Right lobe of liver (tissue), 6 donors: ENCODE results near the gene CCDC172. TPM values are rescaled to one million over a fixed set of nuclear protein-coding genes. Genes with fewer than 3 reads are reported as not detected.
"Not testable (repeated sequence)": the region's sequence is repeated elsewhere in the genome, so short reads cannot be mapped to it uniquely, and the experiment has no call there.

Experiments used
- ATAC-seq, 4 donors: fragments of 200-7000 bp; cut with Tn5 transposase; one replicate each; pipeline ENCODE4 v1.9.1; 2020; ENCODE audit warnings: mild to moderate bottlenecking in 4 of 4, moderate library complexity in 4 of 4
- DNase-seq, 3 donors: peaks; one replicate each; pipeline ENCODE4 v3.0.0-alpha.2; 2020
- H3K27ac ChIP-seq, 3 donors: fragments of 200-600 bp; one replicate each; pipeline ENCODE4 v1.8.0; 2022
- H3K27me3 ChIP-seq, 2 donors: fragments of 200-600 bp; one replicate each; pipeline ENCODE4 v1.8.0; 2022
- H3K36me3 ChIP-seq, 4 donors: fragments of 200-600 bp; sonication (generic) in 1 of 4; one replicate each; pipeline versions ENCODE4 v1.5.1 to v1.8.0; 2017 to 2022; ENCODE audit warnings: control low read depth in 1 of 4
- H3K4me1 ChIP-seq, 4 donors: fragments of 200-600 bp; sonication (generic) in 1 of 4; one replicate each; pipeline versions ENCODE4 v1.5.1 to v1.8.0; 2017 to 2022; ENCODE audit warnings: control low read depth in 1 of 4
- H3K4me3 ChIP-seq, 3 donors: fragments of 200-600 bp; one replicate each; pipeline ENCODE4 v1.8.0; 2022
- H3K9me3 ChIP-seq, 4 donors: fragments of 200-600 bp; sonication (generic) in 1 of 4; one replicate each; pipeline versions ENCODE4 v1.5.1 to v1.8.0; 2017 to 2022; ENCODE audit warnings: control low read depth in 1 of 4
- POLR2A ChIP-seq: fragments of 450-650 bp; IDR thresholded peaks from one replicate; pipeline ENCODE4 v1.6.1; 2017; ENCODE audit warnings: antibody characterized with exemption, mild to moderate bottlenecking
- WGBS: methylation state at CpG from one replicate; pipeline ENCODE4 v1.1.6; 2018; ENCODE audit warnings: low coverage, low lambda C conversion rate; ENCODE audit not compliant: insufficient coverage; ENCODE audit errors: missing lambda C conversion rate; 5-methylcytosine and 5-hydroxymethylcytosine counted together
- intact Hi-C, 2 donors: fragments of 100-400 bp; cut with DNase I; formaldehyde crosslinking; loops; one replicate each; pipeline versions ENCODE4 v1.11.2 to v1.14.1; 2022
- total RNA-seq, 6 experiments: library from RNA; depleted of rRNA in 2 of 6; stranded (reverse); fragments of >200 nt in 2 of 6; fragmentation: NEBNext Ultra II Directional in 3 of 6; extraction: Animal tissue kit (Norgen Biotek cat#: 25700) in 3 of 6; gene quantifications; one replicate each; pipeline versions ENCODE4 v1.1.0 to v1.2.4, GENCODE V29; 2016 to 2023
- TF ChIP-seq, protein P1 (sequence below), 4 donors: fragments of 200-600 bp in 3 of 4; fragments of 450-650 bp in 1 of 4; IDR thresholded peaks; one replicate each; pipeline versions ENCODE4 v1.5.1 to v1.8.0; 2016 to 2022; ENCODE audit warnings: antibody characterized with exemption in 4 of 4, mild to moderate bottlenecking in 2 of 4
- donor health status: DM: no; HTN: yes; CAD: no.
- donor health status: DM: no; HTN: no; CAD: no.
- donor health status: DM: no; HTN: no; CAD: no.
- donor health status: DM: no; HTN: yes; CAD: no.
- donor health status: DM: no; HTN: yes; CAD: no.

The CCDC172 gene
- total RNA-seq, 6 experiments from 2014 or later = not detected

DNA sequence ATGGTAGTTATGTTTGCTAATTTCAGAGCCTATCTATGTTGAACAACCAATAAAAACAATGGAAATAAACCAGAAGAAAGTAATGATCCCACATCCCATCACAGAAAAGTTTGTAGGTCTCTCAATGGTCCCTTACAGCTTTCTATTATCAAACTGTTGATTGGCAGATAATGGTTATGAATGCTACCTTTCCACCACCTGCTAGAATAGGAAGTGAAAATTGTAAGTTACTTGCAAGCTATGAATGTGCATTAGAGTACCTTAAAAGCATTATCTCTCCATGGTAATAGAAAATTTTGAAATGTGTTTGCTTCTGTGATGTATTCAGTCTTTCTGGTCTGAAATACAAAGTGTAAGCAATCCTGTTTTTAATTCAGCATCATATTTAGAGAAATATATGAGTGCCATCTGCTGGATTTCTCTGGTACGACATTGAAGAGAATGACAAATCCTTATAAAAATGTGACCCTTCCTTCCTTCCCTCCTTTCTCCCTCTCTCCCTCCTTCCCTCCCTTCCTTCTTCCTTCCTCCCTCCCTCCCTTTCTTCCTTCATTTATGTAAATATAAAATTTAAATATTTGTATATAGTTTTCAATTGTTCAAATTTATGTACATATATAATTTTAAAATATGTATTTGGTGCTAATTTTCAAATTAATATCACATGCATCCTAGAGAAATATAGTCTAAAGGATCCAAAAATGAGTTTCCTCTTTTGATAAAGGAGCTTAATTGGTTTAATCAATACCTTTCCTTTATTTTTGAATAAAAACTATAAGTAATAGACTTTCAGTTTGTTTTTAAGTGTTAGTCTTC is 62.0 kb downstream of the CCDC172 start:
- WGBS = 0% methylated on average over 1 of the region's 1 CpG
- Histone ChIP-seq H3K9me3 (no peaks in the 10 kb centered on the region), H3K36me3 (no peaks in the 10 kb centered on the region), H3K27ac (no peak overlapping the region), H3K4me3 (no peak overlapping the region), H3K27me3 (no peaks in the 10 kb centered on the region), H3K4me1 (no peaks in the 10 kb centered on the region)
- DNase-seq (no peak), ATAC-seq (peak; percentile 63 to 75 (median 71))
- intact Hi-C loops = no loop called here
- TF ChIP-seq, protein P1, sequence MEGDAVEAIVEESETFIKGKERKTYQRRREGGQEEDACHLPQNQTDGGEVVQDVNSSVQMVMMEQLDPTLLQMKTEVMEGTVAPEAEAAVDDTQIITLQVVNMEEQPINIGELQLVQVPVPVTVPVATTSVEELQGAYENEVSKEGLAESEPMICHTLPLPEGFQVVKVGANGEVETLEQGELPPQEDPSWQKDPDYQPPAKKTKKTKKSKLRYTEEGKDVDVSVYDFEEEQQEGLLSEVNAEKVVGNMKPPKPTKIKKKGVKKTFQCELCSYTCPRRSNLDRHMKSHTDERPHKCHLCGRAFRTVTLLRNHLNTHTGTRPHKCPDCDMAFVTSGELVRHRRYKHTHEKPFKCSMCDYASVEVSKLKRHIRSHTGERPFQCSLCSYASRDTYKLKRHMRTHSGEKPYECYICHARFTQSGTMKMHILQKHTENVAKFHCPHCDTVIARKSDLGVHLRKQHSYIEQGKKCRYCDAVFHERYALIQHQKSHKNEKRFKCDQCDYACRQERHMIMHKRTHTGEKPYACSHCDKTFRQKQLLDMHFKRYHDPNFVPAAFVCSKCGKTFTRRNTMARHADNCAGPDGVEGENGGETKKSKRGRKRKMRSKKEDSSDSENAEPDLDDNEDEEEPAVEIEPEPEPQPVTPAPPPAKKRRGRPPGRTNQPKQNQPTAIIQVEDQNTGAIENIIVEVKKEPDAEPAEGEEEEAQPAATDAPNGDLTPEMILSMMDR (IDR thresholded peaks at IDR 0.05) = peak; percentile 56 to 64 (median 62)
- TF ChIP-seq POLR2A = no peak

DNA sequence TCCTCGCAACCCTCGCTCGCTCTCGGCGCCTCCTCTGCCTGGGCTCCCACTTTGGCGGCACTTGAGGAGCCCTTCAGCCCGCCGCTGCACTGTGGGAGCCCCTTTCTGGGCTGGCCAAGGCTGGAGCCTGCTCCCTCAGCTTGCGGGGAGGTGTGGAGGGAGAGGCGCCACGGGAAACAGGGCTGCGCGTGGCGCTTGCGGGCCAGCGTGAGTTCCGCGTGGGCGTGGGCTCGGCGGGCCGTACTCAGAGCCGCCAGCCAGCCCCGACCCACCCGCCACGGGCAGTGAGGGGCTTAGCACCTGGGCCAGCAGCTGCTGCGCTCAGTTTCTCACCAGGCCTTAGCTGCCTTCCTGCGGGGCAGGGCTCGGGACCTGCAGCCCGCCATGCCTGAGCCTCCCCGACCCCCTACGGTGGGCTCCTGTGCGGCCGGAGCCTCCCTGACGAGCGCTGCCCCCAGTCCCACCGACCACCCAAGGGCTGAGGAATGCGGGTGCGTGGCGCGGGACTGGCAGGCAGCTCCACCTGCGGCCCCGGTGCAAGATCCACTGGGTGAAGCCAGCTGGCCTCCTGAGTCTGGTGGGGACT is 69.1 kb downstream of the CCDC172 start:
- H3K27me3 ChIP-seq, H3K4me1 ChIP-seq, DNase-seq, H3K36me3 ChIP-seq, H3K9me3 ChIP-seq, ATAC-seq, H3K27ac ChIP-seq, H3K4me3 ChIP-seq, intact Hi-C loops: not testable (repeated sequence)
- WGBS = no CpG with 5 or more reads among the region's 43 CpGs

DNA sequence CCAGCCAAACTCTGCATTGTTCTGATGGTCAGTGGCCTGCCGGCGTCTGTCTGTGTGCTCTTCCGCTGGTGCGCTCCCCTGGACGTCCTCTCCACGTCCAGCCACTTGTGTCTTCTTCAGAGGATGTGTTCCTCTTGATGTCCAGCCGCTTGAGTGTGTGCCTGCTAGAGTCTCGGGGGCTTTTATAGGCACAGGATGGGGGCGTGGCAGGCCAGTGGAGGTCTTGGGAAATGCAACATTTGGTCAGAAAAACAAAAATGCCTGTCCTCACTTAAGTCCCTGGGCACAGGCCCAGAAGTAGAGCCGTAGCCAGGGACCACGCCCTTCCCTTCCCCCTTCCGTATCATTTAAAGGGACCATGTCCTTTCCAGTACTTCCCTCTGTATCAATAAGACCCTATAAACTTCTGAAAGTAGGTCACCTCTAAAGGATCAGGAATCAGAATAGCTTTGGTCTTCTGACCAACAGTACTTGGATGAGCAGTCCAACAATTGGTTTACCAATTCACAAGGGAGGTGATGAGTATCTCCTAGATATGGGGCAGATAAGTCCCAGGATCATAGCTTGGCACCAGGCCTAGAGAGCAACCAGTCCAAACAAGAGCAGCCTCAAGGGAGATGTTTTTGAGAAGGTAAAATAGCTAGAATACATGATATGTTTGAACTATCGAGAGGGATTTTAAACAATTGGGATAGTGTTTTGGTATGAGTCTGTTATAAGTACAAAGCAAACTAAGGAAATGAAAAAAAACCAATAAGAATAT is 71.2 kb downstream of the CCDC172 start:
- no peaks in the 10 kb centered on the region for H3K4me1 ChIP-seq
- TF ChIP-seq, protein P1 (IDR thresholded peaks at IDR 0.05) = no peak
- no peak for TF ChIP-seq POLR2A
- H3K27me3 ChIP-seq = no peaks in the 10 kb centered on the region
- H3K27ac ChIP-seq = no peak overlapping the region
- 55% methylated on average over 7 of the region's 13 CpGs for WGBS
- intact Hi-C loops = no loop called here
- DNase-seq (no peak), ATAC-seq (no peak)
- no peak overlapping the region for H3K4me3 ChIP-seq
- no peaks in the 10 kb centered on the region for H3K9me3 ChIP-seq
- no peaks in the 10 kb centered on the region for H3K36me3 ChIP-seq

DNA sequence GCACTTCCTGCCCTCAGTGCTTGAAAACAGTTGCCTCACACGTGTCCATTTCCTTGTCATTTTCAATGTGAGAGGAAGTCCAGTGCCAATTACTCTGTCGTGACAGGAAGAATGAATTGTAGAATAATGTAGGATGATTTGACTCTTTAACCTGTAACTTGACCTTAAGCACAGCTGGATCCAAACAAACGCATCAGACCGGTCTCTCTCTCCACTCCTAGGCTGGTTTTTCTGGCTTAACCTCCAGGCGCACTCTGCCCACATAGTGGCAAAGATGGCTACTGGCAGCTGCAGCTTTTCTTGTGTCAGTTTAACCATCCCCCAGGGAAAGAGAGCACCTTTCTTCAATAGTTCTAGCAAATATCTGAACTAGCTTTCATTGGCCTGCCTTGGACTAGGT is 74.0 kb downstream of the CCDC172 start:
- Histone ChIP-seq H3K9me3 (no peaks in the 10 kb centered on the region), H3K27ac (no peak overlapping the region), H3K4me1 (no peaks in the 10 kb centered on the region), H3K27me3 (no peaks in the 10 kb centered on the region), H3K36me3 (no peaks in the 10 kb centered on the region), H3K4me3 (no peak overlapping the region)
- ATAC-seq = no peak
- TF ChIP-seq POLR2A = no peak
- TF ChIP-seq, protein P1 (IDR thresholded peaks at IDR 0.05) = no peak
- 50% methylated on average over 5 of the region's 5 CpGs for WGBS
- intact Hi-C loops = no loop called here
- no peak for DNase-seq

DNA sequence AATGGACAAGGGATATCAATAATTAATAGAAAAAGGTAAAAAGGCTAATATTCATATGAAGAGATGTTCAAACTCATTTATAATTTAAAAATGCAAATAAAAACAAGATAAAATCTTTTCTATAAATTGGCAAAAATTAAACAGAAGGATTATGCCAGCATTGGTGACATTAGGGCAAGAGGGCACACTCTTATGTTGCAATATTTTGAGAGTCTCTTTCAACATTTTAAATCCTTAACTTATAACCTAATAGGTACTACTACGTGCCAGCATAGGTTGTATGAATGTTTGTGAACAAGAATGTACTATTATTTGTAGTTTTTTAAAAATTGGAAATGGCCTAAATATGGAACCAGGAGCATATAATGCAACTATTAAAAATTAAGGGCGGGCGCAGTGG is 78.6 kb downstream of the CCDC172 start:
- no peaks in the 10 kb centered on the region for H3K9me3 ChIP-seq
- 69% methylated on average over 3 of the region's 3 CpGs for WGBS
- no peaks in the 10 kb centered on the region for H3K27me3 ChIP-seq
- intact Hi-C loops = no loop called here
- H3K4me1 ChIP-seq = no peaks in the 10 kb centered on the region
- no peak overlapping the region for H3K27ac ChIP-seq
- peak; percentile 43 to 80 (median 61) for ATAC-seq
- H3K4me3 ChIP-seq = no peak overlapping the region
- TF ChIP-seq, protein P1 (IDR thresholded peaks at IDR 0.05) = no peak
- no peak for TF ChIP-seq POLR2A
- H3K36me3 ChIP-seq = no peaks in the 10 kb centered on the region
- DNase-seq = no peak
